ENCODE measurements around the gene RASGRF2.

RASGRF2 gene, protein sequence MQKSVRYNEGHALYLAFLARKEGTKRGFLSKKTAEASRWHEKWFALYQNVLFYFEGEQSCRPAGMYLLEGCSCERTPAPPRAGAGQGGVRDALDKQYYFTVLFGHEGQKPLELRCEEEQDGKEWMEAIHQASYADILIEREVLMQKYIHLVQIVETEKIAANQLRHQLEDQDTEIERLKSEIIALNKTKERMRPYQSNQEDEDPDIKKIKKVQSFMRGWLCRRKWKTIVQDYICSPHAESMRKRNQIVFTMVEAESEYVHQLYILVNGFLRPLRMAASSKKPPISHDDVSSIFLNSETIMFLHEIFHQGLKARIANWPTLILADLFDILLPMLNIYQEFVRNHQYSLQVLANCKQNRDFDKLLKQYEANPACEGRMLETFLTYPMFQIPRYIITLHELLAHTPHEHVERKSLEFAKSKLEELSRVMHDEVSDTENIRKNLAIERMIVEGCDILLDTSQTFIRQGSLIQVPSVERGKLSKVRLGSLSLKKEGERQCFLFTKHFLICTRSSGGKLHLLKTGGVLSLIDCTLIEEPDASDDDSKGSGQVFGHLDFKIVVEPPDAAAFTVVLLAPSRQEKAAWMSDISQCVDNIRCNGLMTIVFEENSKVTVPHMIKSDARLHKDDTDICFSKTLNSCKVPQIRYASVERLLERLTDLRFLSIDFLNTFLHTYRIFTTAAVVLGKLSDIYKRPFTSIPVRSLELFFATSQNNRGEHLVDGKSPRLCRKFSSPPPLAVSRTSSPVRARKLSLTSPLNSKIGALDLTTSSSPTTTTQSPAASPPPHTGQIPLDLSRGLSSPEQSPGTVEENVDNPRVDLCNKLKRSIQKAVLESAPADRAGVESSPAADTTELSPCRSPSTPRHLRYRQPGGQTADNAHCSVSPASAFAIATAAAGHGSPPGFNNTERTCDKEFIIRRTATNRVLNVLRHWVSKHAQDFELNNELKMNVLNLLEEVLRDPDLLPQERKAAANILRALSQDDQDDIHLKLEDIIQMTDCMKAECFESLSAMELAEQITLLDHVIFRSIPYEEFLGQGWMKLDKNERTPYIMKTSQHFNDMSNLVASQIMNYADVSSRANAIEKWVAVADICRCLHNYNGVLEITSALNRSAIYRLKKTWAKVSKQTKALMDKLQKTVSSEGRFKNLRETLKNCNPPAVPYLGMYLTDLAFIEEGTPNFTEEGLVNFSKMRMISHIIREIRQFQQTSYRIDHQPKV (N-terminal part only)

DNA sequence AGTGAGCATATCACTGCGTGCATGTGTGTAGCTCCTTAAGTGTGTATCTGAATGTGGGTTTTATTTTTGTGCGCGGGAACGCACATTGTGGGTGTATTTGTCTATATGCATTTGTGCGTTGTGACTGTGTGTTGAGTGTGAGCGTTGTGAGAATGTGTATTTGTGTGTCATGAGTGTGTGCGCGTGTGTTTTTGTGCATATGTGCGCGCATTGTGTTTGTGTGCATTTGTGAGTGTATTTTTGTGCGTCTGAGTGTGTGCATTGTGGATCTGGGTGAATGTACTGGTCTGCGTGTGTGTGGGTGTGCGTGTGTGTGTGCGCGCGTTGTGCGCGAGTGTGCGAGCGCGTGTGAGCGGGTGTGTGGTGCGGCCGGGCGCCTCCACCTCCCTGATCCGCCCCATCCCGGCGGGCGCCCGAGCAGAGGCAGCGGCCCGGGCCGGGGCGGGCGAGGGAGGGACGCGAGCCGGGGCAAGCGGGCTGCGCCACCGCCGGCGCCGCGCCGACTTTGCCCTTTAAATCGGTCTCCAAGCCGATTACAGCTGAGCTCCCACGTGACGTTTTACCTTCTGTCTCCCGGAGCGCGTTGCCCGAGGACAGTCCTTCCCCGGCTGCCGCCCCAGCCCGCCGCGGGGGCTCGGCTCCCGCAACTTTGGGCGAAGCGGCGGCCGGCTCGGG is at the start of gene RASGRF2:
RASGRF2 (plus strand) TSS at position 596 of the 675 bp plus-strand sequence. CDS start 376 bp downstream, outside the sequence.
- DNase-seq = peak; percentile 93

GRCh38 chr5:80912479-80912878 is 47.7 kb upstream of the RASGRF2 start:
- DNase-seq = no peak

DNA sequence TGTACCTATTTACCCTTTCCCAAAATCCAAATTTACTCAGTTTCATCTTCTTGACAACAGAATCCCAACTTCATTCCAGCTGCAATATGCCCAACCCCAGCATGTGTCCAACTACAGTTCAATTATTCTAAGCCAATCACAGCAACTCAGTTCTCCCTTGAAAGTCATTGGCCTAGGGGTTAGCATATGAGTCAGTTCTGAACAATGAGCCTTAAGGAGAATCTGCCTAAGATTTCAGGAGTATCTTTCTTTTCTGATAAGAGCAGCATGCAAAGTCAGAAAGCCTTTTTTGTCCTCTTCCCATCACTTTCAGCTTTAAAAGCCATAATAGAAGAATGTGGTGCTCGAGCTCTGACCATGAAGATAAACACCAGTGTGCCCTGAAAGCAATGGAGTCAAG is 44.4 kb upstream of the RASGRF2 start:
- DNase-seq = no peak

DNA sequence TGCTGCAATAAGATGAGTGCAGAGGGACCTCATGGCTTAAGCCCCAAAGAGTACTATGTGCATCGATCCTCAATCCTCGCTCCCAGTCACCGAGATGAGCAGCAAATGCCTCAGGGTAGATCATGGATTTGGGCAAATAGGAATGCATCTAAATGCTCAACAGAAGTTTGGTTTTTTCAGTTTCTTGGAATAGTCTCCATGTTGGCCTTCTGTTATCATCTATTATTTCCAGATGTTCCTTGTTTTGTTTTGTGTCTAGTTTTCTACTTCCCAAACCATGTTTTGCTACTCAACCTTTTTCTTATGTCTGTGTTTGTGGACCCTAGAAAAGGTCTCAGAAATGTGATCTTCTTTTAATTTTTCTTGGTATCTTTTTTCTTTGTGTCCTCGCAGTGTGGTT is 43.5 kb upstream of the RASGRF2 start:
- no peak for DNase-seq

DNA sequence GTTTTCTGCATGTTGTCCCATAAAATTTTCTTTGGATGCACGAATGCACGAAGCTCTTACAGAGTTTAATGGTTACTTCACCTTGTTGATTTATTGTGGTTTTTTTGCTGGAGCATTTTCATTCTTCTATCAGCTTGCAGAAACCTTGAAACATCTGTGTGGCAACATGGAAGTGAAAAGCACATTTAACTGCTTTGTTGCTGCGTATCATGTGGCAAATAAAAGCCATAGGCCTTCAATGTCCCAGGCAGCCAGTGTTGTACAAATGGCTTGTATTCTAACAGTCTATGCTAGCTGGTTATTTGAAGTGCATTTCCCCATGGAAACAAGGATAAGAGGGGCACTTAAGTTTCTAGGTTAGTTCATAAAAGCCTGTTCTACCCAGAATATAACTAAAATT is 42.5 kb upstream of the RASGRF2 start:
- no peak for DNase-seq

DNA sequence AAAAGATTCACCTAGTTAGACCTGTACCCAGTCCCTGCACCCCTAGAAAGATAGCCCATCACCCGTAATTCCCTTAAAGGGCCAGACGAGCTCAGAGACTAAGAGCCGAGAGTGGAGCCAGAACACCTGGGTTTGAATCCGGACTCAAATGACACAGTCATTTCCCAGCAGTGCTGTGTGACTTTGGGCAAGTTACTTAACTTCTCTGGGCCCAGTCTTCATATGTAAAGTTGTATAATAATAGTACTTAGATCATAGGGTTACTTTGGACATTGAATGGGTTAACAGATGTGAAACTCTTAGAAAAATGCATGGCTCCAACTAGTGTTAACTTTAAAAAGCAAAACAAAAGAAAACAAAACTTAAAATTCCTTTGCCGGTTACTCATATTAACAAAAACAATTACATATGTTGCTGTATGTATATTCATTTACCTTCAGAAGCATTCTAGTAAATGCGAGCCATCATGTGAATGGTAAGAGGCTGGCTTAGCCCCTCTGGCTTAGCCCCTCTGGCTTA is 40.4 kb upstream of the RASGRF2 start:
- DNase-seq = no peak

GRCh38 chr5:80920333-80920732 is 39.8 kb upstream of the RASGRF2 start:
- no peak for DNase-seq

GRCh38 chr5:80921026-80921425 is 39.1 kb upstream of the RASGRF2 start:
- DNase-seq = no peak

DNA sequence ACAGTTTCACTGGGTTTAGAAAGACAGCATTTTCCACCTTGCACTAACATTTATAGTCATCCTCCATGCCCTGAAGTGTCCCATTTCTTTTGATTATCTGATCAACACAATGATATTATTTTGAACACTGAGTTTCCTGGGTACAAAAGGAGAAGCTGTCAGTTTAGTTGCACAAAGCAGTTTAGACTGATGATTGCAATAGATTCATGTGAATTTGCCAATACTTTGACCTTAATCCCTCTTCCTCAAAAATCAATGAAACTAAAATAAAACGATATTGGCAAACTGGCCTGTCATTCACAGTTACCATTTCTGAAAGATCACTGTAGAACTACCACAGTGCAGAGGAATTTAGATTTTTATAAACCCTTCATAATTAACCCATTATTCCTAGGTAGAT is 34.2 kb upstream of the RASGRF2 start:
- DNase-seq = no peak

- DNase-seq = no peak
Measured at GRCh38 chr5:80926536-80926935, 33.6 kb upstream of the RASGRF2 start.

DNA sequence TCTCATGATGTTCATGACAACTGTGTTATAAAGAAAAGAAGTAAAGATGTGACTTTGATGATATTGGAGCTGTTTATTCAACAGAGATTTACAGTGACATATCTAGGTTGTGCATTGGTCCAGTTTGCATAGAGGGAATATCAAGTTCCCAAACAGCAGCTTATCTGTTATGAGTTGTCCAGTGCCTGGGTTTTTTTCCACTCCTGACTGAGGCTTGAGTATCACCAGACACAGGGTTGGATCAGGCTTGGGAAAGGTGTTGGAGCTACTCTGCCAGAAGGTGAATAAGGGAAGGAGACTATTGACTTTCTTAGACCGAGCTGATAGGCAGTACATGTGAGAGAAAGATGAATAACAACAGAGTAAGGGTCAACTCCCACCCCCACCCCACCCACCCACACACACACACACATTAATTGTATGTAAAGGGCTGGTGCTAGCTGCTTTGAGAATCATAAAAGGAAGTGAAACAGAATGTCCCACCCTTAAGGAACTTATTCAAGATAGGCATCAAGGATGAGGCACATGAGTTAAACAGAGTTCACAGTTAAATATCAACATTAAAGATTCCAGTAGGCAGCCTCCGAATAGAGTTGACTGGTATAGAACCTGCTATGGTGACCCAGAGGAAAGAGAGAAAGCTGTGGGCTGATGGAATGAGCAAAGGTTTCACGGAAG is 33.0 kb upstream of the RASGRF2 start:
- no peak for DNase-seq

GRCh38 chr5:80928073-80928472 is 32.1 kb upstream of the RASGRF2 start:
- no peak for DNase-seq

DNA sequence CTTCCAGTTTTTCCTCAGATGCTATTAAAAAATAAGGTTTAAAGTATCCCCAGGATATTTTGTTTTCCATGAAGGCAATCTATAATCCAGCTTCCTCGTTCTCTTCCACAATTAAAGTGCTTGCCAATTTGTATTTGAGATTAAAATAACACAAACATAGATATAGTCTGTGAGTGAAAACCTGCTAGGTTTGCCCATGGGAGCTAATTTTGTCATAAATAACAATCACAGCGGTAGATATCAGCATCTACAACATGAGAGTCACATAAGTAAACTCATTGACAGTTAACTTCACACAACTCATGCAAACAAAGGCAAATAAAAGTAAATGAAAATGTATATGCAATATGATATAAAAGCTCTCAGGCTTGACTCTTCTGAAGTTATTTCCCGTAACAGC is 29.2 kb upstream of the RASGRF2 start:
- DNase-seq = no peak

GRCh38 chr5:80931411-80931810 is 28.8 kb upstream of the RASGRF2 start:
- no peak for DNase-seq

DNA sequence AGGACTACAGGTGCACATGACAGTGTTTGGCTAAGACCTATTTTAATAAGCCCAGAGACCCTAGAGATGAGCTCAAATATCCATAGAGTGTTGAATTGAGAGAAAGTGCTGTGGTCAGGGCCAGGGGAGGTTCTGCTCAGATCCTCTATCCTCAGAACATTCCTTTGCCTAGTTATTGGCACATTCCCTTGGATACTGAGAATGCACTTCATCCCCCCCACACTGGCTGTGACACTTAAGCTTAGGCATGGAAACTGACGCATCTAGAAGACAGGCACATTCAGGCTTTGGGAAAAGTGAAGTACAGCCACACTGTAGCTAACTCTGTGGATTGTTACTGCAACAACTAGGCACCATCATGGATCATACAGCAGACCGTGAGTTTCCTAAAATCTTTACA is 27.1 kb upstream of the RASGRF2 start:
- no peak for DNase-seq

GRCh38 chr5:80934751-80935150 is 25.4 kb upstream of the RASGRF2 start:
- DNase-seq = no peak

- DNase-seq = peak; percentile 4
Measured at GRCh38 chr5:80935811-80936385, 24.3 kb upstream of the RASGRF2 start.

- DNase-seq = no peak
Measured at GRCh38 chr5:80936881-80937280, 23.3 kb upstream of the RASGRF2 start.

DNA sequence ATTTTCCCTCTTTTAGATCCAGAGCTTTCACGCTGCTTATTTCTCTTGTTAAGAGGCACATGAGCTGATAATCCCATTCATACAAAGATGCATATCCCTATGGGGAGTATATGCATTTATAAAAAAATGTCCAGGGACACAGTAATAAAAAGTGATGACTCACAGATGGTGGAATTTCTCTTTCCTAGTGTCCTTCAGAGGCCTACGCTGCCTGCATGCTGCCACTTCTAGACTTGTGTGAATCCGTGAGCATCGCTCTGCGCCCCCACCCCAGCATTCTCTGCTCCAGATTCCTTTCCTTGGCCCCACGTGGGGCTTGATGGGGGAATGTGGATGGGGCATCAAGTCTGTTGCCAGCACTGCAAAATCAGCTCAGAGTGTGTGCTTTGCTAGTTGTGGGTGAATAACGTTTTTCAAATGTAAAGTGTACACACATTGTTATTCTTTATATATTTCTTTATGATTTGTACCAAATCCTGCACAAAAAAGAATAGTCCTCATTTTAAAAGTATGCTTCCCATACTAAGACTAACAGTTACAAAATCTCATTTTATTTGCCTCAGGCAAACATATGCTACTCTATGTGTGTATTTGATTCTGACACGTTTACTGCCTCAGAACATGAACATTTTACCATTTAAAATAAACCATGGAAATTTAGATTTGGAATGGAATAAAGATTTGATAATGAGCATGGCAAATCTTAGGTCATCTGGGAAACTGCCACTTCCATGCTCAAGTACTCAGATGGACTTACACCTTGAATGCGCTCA is 22.4 kb upstream of the RASGRF2 start:
- no peak for DNase-seq

GRCh38 chr5:80941496-80941895 is 18.7 kb upstream of the RASGRF2 start:
- DNase-seq = no peak

DNA sequence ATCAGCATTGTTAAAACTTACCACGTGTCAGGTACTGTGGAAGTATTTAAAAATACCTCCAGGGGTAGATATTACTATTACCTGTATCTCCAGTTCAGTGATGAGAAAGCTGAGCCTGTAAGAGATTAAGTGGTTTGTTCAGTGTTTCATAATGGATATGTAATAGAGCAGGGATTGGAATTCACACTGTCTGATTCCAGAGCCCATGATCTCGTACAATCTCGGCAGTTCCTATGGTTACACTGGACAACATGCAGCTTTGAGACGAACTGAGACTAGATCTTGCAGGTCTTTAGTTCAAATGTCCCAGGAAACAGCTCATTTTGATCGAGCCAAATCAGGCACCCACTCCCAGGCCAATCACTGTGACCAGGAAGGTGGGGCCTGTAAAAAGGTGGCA is 8.8 kb upstream of the RASGRF2 start:
- DNase-seq = no peak
